OCI-LY3 (cell line): Measurements from ENCODE around the gene STH.

ENCODE experiments used
- CTCF ChIP-seq: fragments of 200-600, 300-600 bp; sonication (generic); IDR thresholded peaks from 2 replicates; pipeline ENCODE4 v1.5.1; 2014; ENCODE audit warnings: antibody characterized with exemption, low read length, low read depth
- EZH2phosphoT487 ChIP-seq: fragments of 200-600 bp; shearing (Covaris generic); IDR thresholded peaks from 2 replicates; pipeline ENCODE4 v1.6.1; 2018; ENCODE audit warnings: antibody characterized with exemption, mixed run types, low read depth

DNA sequence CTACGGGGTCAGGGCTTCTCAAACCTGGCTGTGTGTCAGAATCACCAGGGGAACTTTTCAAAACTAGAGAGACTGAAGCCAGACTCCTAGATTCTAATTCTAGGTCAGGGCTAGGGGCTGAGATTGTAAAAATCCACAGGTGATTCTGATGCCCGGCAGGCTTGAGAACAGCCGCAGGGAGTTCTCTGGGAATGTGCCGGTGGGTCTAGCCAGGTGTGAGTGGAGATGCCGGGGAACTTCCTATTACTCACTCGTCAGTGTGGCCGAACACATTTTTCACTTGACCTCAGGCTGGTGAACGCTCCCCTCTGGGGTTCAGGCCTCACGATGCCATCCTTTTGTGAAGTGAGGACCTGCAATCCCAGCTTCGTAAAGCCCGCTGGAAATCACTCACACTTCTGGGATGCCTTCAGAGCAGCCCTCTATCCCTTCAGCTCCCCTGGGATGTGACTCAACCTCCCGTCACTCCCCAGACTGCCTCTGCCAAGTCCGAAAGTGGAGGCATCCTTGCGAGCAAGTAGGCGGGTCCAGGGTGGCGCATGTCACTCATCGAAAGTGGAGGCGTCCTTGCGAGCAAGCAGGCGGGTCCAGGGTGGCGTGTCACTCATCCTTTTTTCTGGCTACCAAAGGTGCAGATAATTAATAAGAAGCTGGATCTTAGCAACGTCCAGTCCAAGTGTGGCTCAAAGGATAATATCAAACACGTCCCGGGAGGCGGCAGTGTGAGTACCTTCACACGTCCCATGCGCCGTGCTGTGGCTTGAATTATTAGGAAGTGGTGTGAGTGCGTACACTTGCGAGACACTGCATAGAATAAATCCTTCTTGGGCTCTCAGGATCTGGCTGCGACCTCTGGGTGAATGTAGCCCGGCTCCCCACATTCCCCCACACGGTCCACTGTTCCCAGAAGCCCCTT, 10.9 kb downstream of the STH start:
- TF ChIP-seq CTCF = no peak
- no peak for TF ChIP-seq EZH2phosphoT487
